ENCODE data around the gene ADSS1.
A peak's percentile ranks its signal among the peaks of the same experiment; 100 is the strongest.
"Not testable (repeated sequence)": the region's sequence is repeated elsewhere in the genome, so short reads cannot be mapped to it uniquely, and the experiment has no call there.

Gene ADSS1

DNA sequence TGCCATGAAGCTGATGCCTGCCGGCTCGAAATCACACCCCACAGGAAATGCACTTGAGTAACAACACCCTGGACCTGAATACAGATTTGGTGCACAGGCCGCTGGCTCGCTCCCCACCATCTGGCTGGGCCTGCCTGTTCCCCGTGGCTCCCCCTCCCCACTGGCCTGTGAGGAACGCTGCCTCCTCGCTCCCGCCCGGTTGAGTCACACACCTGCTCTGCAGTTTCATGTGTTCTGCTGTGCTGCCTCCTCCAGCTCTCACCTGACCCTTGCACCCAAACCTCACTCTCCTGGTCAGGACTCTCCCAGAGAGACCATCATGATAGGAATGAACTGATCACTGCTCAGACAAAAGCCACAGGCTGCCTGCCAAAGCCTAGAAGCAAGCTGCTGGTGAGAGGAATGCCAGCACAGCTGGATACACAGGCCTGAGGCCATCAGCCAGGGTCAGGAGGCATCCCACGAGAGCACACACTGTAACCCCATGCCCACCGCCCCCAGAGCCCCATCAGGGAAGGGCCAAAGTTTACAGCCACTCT, 25.2 kb downstream of the ADSS1 start:
- TF ChIP-seq, protein P1, sequence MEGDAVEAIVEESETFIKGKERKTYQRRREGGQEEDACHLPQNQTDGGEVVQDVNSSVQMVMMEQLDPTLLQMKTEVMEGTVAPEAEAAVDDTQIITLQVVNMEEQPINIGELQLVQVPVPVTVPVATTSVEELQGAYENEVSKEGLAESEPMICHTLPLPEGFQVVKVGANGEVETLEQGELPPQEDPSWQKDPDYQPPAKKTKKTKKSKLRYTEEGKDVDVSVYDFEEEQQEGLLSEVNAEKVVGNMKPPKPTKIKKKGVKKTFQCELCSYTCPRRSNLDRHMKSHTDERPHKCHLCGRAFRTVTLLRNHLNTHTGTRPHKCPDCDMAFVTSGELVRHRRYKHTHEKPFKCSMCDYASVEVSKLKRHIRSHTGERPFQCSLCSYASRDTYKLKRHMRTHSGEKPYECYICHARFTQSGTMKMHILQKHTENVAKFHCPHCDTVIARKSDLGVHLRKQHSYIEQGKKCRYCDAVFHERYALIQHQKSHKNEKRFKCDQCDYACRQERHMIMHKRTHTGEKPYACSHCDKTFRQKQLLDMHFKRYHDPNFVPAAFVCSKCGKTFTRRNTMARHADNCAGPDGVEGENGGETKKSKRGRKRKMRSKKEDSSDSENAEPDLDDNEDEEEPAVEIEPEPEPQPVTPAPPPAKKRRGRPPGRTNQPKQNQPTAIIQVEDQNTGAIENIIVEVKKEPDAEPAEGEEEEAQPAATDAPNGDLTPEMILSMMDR (IDR thresholded peaks at IDR 0.05; ENCODE audit: low read length, missing control alignments), result no peak

DNA sequence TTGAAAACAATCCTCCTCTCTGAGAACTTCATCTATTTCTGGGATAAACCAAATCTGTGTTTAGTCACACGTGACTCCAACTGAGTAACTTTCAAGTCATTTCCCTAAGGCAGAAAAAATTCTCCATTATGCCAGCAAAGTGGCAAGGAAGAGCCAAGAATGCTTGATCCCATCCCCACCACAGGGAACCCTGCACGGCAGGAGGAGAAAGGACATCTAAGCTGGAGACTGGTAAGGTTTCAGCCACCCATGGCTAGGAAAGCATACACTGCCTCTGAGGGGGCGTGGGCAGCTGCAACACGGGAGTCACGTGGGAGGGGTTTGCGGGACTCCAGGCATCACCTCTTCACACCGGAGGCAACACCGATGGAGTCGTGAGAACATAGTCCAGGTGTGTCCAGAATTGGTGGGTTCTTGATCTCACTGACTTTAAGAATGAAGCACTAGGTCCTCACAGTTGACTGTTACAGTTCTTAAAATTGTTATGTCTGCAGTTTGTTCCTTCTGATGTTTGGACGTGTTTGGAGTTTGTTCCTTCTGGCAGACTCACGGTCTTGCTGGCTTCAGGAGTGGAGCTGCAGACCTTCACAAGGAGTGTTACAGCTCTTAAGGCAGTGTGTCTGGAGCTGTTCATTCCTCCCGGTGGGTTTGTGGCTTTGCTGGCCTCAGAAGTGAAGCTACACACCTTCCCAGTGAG, 26.2 kb downstream of the ADSS1 start:
- H3K4me3 ChIP-seq (replicated peaks; ENCODE audit: low read depth, low read length), result no peak overlapping the region
- DNase-seq (ENCODE audit: low read depth), result no peak
- TF ChIP-seq, protein P1 (IDR thresholded peaks at IDR 0.05; ENCODE audit: low read length, missing control alignments), result no peak

More for the DNA sequence above, 25.2 kb downstream of the ADSS1 start:
- no peak overlapping the region for H3K4me3 ChIP-seq (replicated peaks; ENCODE audit: low read depth, low read length)
- no peak for DNase-seq (ENCODE audit: low read depth)

DNA sequence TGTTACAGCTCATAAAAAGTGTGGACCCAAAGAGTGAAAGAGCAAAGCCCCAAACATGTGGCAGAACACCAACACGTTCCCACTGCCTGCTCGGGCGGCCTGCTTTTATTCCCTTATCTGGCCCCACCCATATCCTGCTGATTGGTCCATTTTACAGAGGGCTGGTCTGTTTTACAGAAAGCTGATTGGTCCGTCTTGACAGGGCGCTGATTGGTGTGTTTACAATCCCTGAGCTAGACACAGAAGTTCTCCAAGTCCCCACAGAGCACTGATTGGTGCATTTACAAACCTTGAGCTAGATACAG, 26.7 kb downstream of the ADSS1 start:
- DNase-seq (ENCODE audit: low read depth); H3K4me3 ChIP-seq (replicated peaks; ENCODE audit: low read depth, low read length): not testable (repeated sequence)

DNA sequence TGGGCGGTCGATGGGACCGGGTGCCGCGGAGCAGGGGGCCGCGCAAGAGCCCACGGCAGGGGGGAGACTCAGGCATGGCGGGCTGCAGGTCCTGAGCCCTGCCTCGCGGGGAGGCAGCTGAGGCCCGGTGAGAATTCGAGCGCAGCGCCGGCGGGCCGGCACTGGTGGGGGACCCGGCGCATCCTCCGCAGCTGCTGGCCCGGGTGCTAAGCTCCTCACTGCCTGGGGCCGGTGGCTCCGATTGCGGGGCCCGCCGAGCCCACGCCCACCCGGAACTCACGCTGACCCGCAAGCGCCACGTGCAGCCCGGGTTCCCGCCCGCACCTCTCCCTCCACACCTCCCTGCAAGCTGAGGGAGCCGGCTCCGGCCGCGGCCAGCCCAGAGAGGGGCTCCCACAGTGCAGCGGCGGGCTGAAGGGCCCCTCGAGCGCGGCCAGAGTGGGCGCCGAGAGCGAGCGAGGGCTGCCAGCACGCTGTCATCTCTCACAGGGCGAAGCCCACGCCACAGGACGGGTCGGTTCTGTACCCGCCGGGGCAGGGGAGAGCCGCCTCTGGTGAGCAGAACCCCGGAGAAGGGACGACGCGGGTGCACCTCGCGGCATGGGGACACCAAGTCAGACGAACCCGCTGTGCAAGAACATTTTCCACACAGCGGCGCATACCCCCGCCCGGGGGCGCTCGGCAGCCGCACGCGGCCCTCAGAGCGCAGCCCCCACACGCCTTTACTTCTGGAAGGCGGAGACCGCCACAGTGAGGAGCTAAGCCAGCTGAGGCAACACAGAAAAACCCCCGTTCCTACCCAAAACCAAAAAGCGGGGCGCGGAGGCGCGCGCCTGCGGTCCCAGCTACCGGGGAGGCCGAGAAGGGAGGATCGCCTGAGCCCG, 27.8 kb downstream of the ADSS1 start:
- TF ChIP-seq, protein P1 (IDR thresholded peaks at IDR 0.05; ENCODE audit: low read length, missing control alignments), result no peak
- H3K4me3 ChIP-seq (replicated peaks; ENCODE audit: low read depth, low read length), result peak overlapping the region; percentile 89
- no peak for DNase-seq (ENCODE audit: low read depth)

DNA sequence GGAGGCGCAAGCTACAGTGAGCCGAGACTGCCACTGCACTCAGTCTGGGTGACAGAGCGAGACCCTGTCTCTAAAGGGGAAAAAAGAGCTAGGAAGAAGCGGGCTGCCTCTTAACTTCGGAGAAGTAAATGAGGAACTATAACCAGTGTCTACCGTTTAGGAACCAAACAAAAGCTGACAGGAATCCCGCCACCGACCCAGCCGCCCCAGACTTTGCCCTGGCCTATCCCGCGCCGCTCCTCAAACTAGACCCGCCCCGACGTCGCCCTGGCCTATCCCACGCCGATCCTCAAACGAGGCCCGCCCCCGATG, 28.4 kb downstream of the ADSS1 start:
- DNase-seq (ENCODE audit: low read depth), result no peak
- TF ChIP-seq, protein P1 (IDR thresholded peaks at IDR 0.05; ENCODE audit: low read length, missing control alignments), result no peak
- H3K4me3 ChIP-seq (replicated peaks; ENCODE audit: low read depth, low read length), result peak overlapping the region; percentile 89

DNA sequence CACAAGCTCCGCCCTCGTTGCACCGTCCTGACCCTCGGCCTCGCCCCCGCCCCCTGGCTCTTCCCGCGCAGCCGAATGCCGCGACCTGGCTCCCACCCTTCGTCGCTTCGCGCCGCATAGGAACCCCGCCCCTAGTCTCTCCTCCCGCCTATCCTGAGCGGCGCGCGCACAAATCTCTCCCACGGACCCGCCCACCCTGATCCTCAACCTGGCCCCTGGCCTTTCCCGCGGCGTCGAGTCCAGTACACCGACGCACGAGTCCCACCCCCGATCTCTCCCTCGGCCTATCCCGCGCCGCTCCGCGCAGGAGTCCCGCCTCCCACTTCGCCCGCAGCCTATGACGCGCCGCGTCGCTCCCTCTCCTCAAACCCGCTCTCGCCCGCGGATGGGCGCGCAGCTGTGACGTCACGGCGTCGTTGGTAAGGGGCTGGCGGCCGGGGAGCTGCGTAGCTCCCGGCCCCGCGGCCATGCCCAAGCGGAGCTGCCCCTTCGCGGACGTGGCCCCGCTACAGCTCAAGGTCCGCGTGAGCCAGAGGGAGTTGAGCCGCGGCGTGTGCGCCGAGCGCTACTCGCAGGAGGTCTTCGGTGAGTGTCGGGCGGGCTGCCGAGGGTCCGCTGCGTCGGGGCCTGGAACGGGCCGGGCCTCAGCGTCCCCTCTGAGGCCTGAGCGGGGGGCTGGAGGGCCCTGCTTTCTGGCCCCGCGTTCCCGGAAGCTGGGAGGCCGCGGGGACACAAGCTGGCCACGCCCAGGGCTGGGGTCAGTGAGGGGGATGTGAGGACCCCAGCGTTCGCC, 28.9 kb downstream of the ADSS1 start, which contains the start of gene SIVA1:
TSS of gene SIVA1 (plus strand) at position 413 of the 793 bp plus-strand sequence. CDS start at position 468, 55 bp downstream.
- TF ChIP-seq, protein P1 (IDR thresholded peaks at IDR 0.05; ENCODE audit: low read length, missing control alignments), result no peak
- peak; percentile 99 for DNase-seq (ENCODE audit: low read depth)

More for the DNA sequence above, 28.9 kb downstream of the ADSS1 start, which contains the start of gene SIVA1:
- H3K4me3 ChIP-seq (replicated peaks; ENCODE audit: low read depth, low read length), result peak within 1 kb of the TSS; percentile 89

Measured in fibroblast of pulmonary artery (primary cell).